Spleen (tissue), 11 donors: ENCODE measurements around the gene KCNJ5. TPM values are rescaled to one million over a fixed set of nuclear protein-coding genes. Genes with fewer than 3 reads are reported as not detected.
A peak's percentile ranks its signal among the peaks of the same experiment; 100 is the strongest.

Experiments
- DNase-seq: peaks from one replicate; pipeline ENCODE4 v3.0.0-alpha.2; 2020
- H3K27ac ChIP-seq, 8 donors: fragments of 200-600 bp; sonication (generic) in 7 of 8; 1 replicate in 4 of 8; 2 replicates in 4 of 8; pipeline versions ENCODE4 v1.5.0 to v1.8.0; 2016 to 2021; ENCODE audit warnings: inconsistent platforms in 4 of 8, mild to moderate bottlenecking in 4 of 8, moderate library complexity in 1 of 8
- H3K27me3 ChIP-seq, 7 donors: fragments of 200-600 bp; sonication (generic) in 6 of 7; replicated peaks in 1 of 7; 1 replicate in 4 of 7; 2 replicates in 3 of 7; pipeline versions ENCODE4 v1.5.0 to v1.8.0; 2016 to 2021; ENCODE audit warnings: inconsistent platforms in 3 of 7, mild to moderate bottlenecking in 1 of 7
- H3K36me3 ChIP-seq, 6 donors: fragments of 200-600 bp; sonication (generic) in 5 of 6; 1 replicate in 4 of 6; 2 replicates in 2 of 6; pipeline versions ENCODE4 v1.5.0 to v1.8.0; 2016 to 2021; ENCODE audit warnings: inconsistent platforms in 2 of 6
- H3K4me1 ChIP-seq, 6 donors: fragments of 200-600 bp; sonication (generic) in 5 of 6; 1 replicate in 3 of 6; 2 replicates in 3 of 6; pipeline versions ENCODE4 v1.5.0 to v1.8.0; 2016 to 2021; ENCODE audit warnings: inconsistent platforms in 3 of 6
- H3K4me3 ChIP-seq, 8 donors: fragments of 200-600 bp; sonication (generic) in 7 of 8; 1 replicate in 4 of 8; 2 replicates in 4 of 8; pipeline versions ENCODE4 v1.5.0 to v1.8.0; 2016 to 2021; ENCODE audit warnings: inconsistent platforms in 4 of 8, mild to moderate bottlenecking in 4 of 8, moderate library complexity in 2 of 8
- H3K9me3 ChIP-seq, 8 donors: fragments of 200-600 bp; sonication (generic) in 7 of 8; 1 replicate in 4 of 8; 2 replicates in 4 of 8; pipeline versions ENCODE4 v1.5.0 to v1.8.0; 2016 to 2021; ENCODE audit warnings: inconsistent platforms in 4 of 8
- POLR2A ChIP-seq, 3 donors: fragments of 450-650 bp; IDR thresholded peaks; one replicate each; pipeline ENCODE4 v1.5.1; 2017; ENCODE audit warnings: antibody characterized with exemption in 3 of 3, mild to moderate bottlenecking in 1 of 3
- POLR2AphosphoS5 ChIP-seq, 3 donors: sonication (generic); formaldehyde crosslinking; IDR thresholded peaks; one replicate each; pipeline ENCODE4 v1.5.1; 2017; ENCODE audit warnings: antibody characterized with exemption in 3 of 3
- WGBS, 5 donors: extraction: QIAGEN DNeasy Blood & Tissue Kit in 3 of 5; methylation state at CpG; one replicate each; pipeline versions ENCODE4 v1.1.5 to v1.1.7; 2013 to 2018; 5-methylcytosine and 5-hydroxymethylcytosine counted together
- intact Hi-C: fragments of 100-400 bp; cut with DNase I; formaldehyde crosslinking; loops from one replicate; pipeline ENCODE4 v1.15.0; 2023; ENCODE audit warnings: low total_unique reads
- polyA plus RNA-seq, 3 donors: library from polyadenylated mRNA; stranded (reverse); fragments of 200-250 nt; gene quantifications; one replicate each; pipeline ENCODE4 v1.2.1, GENCODE V29; 2013
- total RNA-seq, 7 donors: library from RNA; depleted of rRNA in 3 of 7; stranded (reverse); fragments of >200 nt in 3 of 7; fragmentation: NEBNext Ultra II Directional in 4 of 7; extraction: Animal tissue kit (Norgen Biotek cat#: 25700) in 4 of 7; gene quantifications; one replicate each; pipeline versions ENCODE4 v1.1.0 to v1.2.1, GENCODE V29; 2016 to 2021
- TF ChIP-seq, protein P1 (sequence below), 11 experiments: fragments of 200-600 bp in 7 of 11; fragments of 450-650 bp in 4 of 11; sonication (generic) in 4 of 11; IDR thresholded peaks in 8 of 11; conservative IDR thresholded peaks in 3 of 11; 1 replicate in 7 of 11; 2 replicates in 4 of 11; pipeline versions ENCODE4 v1.4.0 to v1.8.0; 2016 to 2021; ENCODE audit warnings: antibody characterized with exemption in 11 of 11, inconsistent platforms in 4 of 11, mild to moderate bottlenecking in 1 of 11
- donor health status: healthy with polysubstance abuse.
- donor health status: DM: no; HTN: no; CAD: no; lungs with moderate emphysema.
- donor health status: DM: no; HTN: no; CAD: no.
- donor health status: Bipolar disorder and iron deficiency.
- donor health status: healthy.
- donor health status: DM: no; HTN: no; CAD: no.
- donor health status: DM: yes; HTN: yes; CAD: no.

KCNJ5 gene
- total and polyA plus RNA-seq, 10 donors: 0.42 to 45.4 (median 12.0) TPM

DNA sequence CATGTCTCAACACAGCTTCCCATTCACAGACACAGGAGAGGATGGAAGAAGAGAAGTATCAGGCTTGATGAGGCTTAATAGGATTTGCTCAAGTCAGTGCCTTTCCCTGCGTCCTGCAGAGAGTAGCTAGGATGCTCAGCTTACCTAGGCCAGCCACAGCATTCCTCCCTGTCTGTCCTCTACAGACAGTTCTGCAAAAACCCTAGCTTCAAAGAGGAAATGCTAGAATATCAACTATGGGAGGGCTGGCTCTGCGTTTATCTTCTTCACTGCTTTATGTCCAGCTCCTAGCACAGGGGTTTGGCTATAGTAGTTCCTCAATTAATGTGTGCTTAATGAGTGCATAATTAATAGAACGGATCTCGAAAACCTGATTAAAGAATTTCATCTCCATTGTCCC, 16.4 kb downstream of the KCNJ5 start:
- peaks cover 0 to 11% (median 0%) of the 10 kb centered on the region in 6 donors for H3K36me3 ChIP-seq
- no peaks in the 10 kb centered on the region for H3K9me3 ChIP-seq
- peaks cover 0 to 69% (median 7%) of the 10 kb centered on the region in 7 donors for H3K27me3 ChIP-seq
- H3K4me1 ChIP-seq: peaks cover 26 to 73% (median 60%) of the 10 kb centered on the region in 6 donors
- no peak for DNase-seq
- 67 to 77% (median 74%) methylated on average over 4 of the region's 4 CpGs for WGBS, 5 donors
- H3K27ac ChIP-seq: peak overlapping the region in 2 of 8 donors; percentile 58 to 70
- TF ChIP-seq, protein P1, sequence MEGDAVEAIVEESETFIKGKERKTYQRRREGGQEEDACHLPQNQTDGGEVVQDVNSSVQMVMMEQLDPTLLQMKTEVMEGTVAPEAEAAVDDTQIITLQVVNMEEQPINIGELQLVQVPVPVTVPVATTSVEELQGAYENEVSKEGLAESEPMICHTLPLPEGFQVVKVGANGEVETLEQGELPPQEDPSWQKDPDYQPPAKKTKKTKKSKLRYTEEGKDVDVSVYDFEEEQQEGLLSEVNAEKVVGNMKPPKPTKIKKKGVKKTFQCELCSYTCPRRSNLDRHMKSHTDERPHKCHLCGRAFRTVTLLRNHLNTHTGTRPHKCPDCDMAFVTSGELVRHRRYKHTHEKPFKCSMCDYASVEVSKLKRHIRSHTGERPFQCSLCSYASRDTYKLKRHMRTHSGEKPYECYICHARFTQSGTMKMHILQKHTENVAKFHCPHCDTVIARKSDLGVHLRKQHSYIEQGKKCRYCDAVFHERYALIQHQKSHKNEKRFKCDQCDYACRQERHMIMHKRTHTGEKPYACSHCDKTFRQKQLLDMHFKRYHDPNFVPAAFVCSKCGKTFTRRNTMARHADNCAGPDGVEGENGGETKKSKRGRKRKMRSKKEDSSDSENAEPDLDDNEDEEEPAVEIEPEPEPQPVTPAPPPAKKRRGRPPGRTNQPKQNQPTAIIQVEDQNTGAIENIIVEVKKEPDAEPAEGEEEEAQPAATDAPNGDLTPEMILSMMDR (IDR thresholded peaks at IDR 0.05 in 8 of 11, conservative IDR thresholded peaks at IDR 0.05 in 3 of 11): no peak
- no peak for TF ChIP-seq POLR2AphosphoS5 (IDR thresholded peaks at IDR 0.05)
- no peak for TF ChIP-seq POLR2A (IDR thresholded peaks at IDR 0.05)
- no peak overlapping the region for H3K4me3 ChIP-seq
- intact Hi-C loops: no loop called here

DNA sequence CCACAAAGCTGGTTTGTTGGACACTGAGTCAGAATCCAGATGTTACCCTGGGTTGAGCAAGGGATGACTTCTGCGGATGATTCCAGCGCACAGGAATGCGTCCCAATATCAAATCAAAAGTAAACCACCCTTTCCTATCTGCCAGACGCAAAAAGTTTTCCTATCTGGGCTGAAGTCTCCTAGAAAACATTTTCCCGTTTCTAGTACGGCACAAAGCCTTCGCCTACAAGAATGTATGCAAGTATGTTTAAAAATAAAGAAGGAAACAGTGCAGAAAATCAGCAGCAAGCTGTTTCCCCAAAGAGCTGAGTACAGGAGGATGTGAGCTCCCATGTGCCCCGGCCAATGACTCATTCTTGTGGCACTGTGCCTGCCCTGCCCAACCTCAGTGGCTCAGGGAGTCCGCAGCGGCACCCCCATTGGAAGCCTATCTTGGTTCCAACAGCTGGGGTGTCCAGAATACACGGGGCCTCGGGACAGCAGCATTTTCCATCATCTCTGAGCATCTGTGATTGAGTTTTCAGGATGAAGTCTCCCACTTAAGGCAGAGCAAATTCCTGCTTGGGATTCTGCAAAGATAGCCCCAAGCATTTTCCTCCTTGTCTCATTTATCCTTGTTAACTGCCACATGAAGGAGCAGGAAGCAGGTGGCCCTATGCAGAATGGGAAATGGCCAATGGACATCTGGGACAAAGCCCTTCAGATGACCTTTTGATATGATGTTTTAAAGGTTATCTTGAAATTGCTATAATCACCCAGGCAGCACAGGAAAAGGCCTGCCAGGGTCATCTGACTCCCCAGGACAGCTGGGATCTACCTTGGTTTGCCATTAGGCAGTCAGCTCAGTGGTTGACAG, 17.5 kb downstream of the KCNJ5 start:
- intact Hi-C loops: no loop called here
- Histone ChIP-seq H3K9me3 (no peaks in the 10 kb centered on the region), H3K27ac (peak overlapping the region in 5 of 8 donors; percentile 41 to 70 (median 58)), H3K27me3 (peaks cover 0 to 68% (median 7%) of the 10 kb centered on the region in 7 donors), H3K4me3 (no peak overlapping the region), H3K4me1 (peaks cover 21 to 62% (median 55%) of the 10 kb centered on the region in 6 donors), H3K36me3 (peaks cover 0 to 14% (median 0%) of the 10 kb centered on the region in 6 donors)
- TF ChIP-seq POLR2A (IDR thresholded peaks at IDR 0.05) (no peak), POLR2AphosphoS5 (IDR thresholded peaks at IDR 0.05) (peak; percentile 14 to 66 (median 58))
- TF ChIP-seq, protein P1 (IDR thresholded peaks at IDR 0.05 in 8 of 11, conservative IDR thresholded peaks at IDR 0.05 in 3 of 11): no peak
- 13 to 21% (median 20%) methylated on average over 10 to 12 of the region's 12 CpGs for WGBS, 5 donors
- DNase-seq: no peak

DNA sequence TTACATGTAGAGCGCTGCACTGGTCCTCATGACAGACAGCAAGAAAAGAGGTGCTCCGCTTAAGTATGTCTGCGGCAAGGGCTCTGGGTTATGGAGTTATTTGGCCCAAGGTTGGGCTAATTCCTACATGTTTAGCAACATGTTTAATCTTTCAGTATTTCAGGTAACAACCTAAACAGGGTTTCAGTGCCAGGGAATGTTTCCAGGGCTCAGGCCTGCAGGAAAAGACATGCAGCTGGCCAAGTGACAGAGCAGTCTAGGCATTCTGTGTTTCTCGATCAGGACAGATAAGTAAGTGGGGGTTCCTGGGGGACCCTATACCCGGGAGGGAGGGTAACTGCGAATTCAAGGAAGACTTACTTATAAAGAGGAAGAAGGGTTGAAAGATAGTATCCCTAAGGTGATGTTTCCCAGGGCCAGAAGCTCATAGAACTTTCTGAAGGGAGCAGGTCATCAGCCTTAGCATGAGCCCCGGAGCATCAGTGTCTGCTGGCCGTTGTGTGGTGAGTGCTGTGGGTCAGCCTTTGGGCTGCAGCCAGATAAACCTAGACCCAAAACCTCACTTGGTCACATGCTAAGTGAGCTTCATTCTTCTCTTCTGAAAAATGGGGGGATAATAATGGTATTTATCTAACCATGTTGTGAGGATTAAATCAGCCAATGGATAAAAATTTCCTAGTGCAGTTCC, 18.4 kb downstream of the KCNJ5 start:
- Histone ChIP-seq H3K4me3 (no peak overlapping the region), H3K27me3 (peaks cover 0 to 59% (median 0%) of the 10 kb centered on the region in 7 donors), H3K9me3 (no peaks in the 10 kb centered on the region), H3K27ac (peak overlapping the region in 5 of 8 donors; percentile 41 to 70 (median 58)), H3K4me1 (peaks cover 11 to 53% (median 45%) of the 10 kb centered on the region in 6 donors), H3K36me3 (peaks cover 0 to 24% (median 0%) of the 10 kb centered on the region in 6 donors)
- no peak for DNase-seq
- intact Hi-C loops: no loop called here
- TF ChIP-seq, protein P1 (IDR thresholded peaks at IDR 0.05 in 8 of 11, conservative IDR thresholded peaks at IDR 0.05 in 3 of 11): no peak
- WGBS, 5 donors: 61 to 70% (median 65%) methylated on average over 8 of the region's 8 CpGs

DNA sequence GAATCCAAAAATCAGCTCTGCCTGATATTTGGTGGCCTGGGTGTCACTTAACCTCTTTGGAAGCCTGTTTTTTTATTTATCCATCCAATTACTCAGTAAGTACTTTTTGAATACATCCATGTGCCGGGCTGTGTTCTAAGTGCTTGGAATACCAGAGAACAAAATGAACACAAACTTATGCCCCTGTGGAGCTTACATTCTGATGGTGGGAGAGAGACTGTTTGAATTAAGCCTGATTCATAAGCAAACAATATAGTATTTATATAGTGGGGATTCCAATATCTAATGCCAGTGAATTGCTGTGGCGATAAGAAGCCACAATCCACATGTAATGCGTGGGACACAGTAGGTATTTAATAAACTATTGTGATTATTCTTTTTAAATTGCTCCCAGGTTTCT, 19.4 kb downstream of the KCNJ5 start:
- WGBS, 5 donors: 96 to 98% (median 96%) methylated on average over 3 of the region's 3 CpGs
- intact Hi-C loops: no loop called here
- H3K9me3 ChIP-seq: no peaks in the 10 kb centered on the region
- no peak for DNase-seq
- no peak overlapping the region for H3K4me3 ChIP-seq
- no peak overlapping the region for H3K27ac ChIP-seq
- H3K27me3 ChIP-seq: peaks cover 0 to 49% (median 0%) of the 10 kb centered on the region in 7 donors
- TF ChIP-seq POLR2A (IDR thresholded peaks at IDR 0.05) (no peak), POLR2AphosphoS5 (IDR thresholded peaks at IDR 0.05) (no peak)
- TF ChIP-seq, protein P1 (IDR thresholded peaks at IDR 0.05 in 8 of 11, conservative IDR thresholded peaks at IDR 0.05 in 3 of 11): no peak
- peaks cover 5 to 43% (median 36%) of the 10 kb centered on the region in 6 donors for H3K4me1 ChIP-seq
- peaks cover 0 to 29% (median 0%) of the 10 kb centered on the region in 6 donors for H3K36me3 ChIP-seq
